UCSD-AML1 (cell line): Measurements from ENCODE around the gene DPH2.

ENCODE experiments used
- DNase-seq: peaks from one replicate; lab custom pipeline; 2025; ENCODE audit not compliant: unreplicated experiment; lab: John Stamatoyannopoulos, UW

The DPH2 gene

DNA sequence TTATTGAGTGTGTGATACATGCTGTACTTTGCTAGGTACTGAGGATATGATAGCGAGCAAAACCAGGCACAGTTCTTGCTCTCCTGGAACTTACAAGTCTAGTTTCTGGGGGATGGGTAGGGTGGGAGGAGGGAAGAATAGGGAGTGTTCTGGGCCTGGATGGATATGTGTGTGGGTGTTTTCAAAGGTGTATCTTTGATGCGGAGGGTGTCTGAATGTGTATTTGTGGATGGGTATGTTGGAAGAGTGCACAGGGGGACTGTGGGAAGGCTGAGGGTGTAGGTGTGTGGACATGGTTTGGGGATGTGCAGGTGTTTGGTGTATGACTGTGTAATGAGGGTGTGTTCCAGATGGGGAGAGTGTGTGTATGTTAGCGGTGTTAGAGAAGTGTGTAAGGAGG is 4.5 kb upstream of the DPH2 start:
- DNase-seq, result no peak

DNA sequence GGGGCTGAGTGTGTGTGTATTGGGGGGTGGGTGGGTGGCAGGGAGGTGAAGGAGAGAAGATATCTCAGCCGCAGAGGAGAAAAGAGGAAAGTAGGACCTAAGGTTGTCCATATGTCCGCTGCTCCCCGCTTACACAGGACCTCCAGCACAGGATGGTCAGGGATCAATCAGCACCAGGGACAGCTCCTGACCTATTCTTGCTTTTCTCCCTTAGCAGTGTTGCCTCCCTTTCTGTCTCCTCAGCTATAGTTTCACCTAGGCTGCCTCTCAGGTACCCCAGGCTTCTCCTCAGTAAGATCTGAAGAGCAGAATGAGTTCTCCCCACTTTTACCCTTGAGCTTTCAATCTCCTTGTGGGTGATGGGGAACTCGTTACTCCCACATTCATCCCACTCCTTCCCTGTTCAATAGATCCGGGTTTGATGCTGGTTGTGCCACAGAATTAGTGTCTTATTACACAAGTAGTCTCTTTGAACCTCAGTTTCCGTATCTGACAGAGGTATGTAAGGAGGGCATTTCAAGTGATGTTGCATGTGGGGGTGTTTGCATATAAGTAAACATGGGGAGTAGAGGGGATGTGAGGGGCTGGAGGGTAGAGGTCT is 1.4 kb upstream of the DPH2 start:
- DNase-seq, result peak; percentile 19

DNA sequence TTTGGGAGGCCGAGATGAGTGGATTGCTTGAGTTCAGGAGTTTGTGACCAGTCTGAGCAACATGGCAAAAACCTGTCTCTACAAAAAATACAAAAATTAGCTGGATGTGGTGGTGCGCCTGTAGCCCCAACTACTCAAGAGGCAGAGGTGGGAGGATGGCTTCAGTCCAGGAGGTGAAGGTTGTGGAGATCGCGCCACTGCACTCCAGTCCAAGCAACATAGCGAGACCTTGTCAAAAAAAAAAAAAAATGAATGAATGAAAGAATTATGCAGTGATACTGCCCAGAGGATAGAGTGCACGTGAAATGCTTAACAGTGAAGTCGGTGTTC is 429 bp upstream of the DPH2 start:
- no peak for DNase-seq

DNA sequence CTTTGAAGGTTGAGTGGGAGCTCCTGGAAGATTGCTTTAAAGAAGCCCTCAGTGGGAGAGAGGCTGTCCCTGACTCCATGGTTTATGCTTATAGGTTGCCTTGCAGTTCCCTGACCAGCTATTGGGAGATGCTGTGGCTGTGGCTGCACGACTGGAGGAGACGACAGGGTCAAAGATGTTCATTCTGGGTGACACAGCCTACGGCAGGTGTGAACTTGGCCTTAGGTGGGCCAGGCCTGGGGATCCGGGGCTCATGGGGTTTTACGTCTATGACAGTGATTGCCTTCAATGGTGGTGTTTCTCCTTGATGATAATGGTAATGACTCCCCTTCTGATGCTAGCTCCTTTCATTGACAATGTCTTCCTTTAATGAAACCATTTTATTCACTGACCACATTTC is 692 bp downstream of the DPH2 start:
- no peak for DNase-seq

DNA sequence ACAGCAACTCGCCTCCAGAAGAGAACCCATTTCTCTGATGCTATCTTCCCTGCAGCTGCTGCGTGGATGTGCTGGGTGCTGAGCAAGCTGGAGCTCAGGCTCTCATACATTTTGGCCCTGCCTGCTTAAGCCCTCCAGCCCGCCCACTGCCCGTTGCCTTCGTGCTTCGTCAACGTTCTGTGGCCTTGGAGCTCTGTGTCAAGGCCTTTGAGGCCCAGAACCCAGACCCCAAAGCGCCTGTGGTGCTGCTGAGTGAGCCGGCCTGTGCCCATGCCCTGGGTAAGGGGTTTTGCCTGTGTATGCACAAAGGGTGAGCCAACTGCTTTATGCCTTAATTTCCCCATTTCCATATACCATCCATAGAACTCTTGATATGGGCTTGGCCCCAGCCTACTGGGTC is 1.1 kb downstream of the DPH2 start:
- no peak for DNase-seq

DNA sequence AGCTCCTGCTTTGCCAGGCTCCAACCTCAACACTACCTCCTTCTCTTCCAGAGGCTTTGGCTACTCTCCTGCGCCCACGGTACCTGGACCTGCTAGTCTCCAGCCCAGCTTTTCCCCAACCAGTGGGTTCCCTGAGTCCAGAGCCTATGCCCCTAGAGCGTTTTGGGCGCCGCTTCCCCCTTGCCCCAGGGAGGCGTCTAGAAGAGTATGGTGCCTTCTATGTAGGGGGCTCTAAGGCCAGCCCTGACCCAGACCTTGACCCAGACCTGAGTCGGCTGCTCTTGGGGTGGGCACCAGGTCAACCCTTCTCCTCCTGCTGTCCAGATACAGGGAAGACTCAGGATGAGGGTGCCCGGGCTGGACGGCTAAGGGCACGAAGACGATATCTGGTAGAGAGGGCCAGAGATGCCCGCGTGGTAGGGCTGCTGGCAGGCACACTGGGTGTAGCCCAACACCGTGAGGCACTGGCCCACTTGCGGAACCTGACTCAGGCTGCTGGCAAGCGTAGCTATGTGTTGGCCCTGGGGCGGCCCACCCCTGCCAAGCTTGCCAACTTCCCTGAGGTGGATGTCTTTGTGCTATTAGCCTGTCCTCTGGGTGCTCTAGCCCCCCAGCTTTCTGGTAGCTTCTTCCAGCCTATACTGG is 1.6 kb downstream of the DPH2 start:
- no peak for DNase-seq

DNA sequence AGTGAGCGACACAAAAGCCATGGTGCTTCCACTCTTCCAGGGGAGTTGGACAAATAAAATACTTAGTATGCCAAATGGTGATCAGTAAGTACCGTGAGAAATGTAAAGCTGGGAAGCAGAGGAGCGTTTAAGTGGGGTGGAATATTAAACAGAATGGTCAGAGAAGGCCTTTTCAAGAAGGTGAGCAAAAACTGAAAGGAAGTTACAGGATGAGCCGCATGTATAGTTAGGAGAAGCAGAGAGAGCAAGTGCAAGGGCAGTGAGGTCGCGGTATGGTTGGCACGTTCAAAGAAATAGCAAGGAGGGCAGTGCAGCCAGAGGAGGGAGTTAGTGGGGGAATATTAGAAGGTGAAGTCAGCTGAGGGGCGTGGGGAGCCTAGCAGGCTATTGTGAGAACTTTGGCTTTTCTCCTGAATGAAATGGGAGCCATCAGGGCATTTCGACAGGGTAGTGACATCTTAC is 4.2 kb downstream of the DPH2 start:
- DNase-seq, result no peak

DNA sequence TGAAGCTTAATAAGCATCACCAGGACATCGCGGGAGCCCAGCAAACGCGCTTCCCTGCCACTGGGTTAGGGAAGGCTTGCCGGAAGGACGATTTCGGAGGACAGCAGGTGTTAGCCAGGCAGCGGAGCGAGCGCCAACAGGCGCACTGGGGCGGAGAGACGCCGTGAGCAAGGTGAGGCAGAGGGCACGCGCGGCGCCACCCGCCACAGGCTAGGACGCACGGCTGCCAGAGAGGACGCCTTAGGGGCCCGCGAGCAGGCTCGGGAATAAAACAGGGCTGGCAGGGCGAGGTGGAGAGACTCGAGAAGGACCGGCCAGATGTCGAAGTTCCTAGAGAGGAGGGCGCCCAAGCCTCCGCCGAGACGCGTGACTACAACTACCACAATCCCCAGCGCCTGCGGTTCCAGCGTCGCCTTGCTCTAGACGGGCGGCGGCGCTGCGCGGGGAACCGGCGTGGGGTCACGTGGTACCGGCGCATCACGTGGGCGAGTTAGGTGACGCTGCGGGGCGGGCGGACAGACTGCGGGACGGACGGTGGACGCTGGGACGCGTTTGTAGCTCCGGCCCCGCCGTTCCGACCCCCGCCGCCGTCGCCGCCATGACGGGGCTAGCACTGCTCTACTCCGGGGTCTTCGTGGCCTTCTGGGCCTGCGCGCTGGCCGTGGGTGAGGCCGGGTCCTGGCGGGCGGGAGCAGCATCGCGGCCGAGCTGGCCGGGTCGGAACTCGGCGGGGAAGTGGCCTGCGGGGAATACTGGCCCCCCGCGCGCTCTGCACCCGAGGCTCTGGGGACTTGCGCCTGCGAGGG is 4.8 kb downstream of the DPH2 start, which contains the start of gene ATP6V0B:
Gene ATP6V0B (plus strand): TSS at position 518 of the 806 bp plus-strand sequence. CDS start 81 bp downstream, at position 599.
- peak; percentile 94 for DNase-seq

DNA sequence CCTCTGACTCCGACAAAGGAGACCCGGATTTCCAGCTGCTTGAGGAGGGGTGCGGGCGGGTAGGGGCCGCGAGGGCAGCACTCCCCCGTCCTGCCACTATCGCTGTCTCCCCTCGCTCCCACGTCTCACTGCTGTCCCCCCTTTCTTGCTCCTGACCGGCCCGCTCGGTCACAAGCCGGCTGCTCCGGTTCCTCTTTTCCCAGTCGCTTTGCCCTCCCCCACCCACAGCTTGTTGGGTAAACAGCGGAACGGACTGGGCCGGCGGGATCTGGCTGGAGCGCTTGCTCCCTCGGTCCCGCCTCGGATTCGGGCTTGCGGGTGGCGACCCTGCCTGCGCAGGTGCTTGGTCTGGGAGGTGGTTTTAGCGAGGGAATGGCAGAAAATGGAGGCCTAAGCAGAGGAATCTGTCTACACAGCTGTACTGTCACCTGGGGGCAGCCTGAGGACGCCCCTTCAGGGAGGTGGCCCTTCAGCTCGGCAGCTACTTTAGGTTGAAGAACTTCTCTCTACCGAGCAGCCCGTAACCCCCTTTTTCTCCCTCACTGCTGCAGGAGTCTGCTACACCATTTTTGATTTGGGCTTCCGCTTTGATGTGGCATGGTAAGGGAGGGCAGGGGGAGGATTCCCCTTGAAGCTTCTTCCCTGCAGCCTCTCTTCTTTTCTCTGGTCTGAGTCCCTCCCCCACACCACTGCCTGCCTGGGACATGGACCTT is 5.6 kb downstream of the DPH2 start:
- DNase-seq, result peak; percentile 63

DNA sequence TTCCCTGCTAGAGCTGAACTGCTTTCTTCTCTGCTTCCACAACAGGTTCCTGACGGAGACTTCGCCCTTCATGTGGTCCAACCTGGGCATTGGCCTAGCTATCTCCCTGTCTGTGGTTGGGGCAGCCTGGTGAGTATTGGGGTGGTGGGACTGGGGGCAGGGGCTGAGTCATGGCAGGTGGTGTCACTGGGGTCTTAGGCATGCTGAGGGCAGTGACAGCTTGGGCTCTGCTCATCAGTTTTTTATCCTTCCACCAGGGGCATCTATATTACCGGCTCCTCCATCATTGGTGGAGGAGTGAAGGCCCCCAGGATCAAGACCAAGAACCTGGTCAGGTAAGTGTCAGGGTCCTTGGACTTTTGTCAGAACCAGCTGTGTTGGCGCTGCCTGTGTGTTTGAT is 6.2 kb downstream of the DPH2 start:
- no peak for DNase-seq

DNA sequence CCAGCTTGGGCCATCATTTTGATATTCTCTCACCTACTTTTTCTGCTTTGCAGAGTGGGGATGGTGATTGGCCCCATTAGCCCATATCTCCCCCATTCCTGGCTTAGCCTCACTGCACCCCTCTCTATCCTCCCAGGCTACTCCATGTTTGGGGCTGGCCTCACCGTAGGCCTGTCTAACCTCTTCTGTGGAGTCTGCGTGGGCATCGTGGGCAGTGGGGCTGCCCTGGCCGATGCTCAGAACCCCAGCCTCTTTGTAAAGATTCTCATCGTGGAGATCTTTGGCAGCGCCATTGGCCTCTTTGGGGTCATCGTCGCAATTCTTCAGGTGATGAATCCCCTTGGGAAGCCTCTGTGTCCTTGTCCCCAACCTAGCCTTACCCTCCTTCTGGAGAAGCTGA is 7.1 kb downstream of the DPH2 start:
- no peak for DNase-seq

DNA sequence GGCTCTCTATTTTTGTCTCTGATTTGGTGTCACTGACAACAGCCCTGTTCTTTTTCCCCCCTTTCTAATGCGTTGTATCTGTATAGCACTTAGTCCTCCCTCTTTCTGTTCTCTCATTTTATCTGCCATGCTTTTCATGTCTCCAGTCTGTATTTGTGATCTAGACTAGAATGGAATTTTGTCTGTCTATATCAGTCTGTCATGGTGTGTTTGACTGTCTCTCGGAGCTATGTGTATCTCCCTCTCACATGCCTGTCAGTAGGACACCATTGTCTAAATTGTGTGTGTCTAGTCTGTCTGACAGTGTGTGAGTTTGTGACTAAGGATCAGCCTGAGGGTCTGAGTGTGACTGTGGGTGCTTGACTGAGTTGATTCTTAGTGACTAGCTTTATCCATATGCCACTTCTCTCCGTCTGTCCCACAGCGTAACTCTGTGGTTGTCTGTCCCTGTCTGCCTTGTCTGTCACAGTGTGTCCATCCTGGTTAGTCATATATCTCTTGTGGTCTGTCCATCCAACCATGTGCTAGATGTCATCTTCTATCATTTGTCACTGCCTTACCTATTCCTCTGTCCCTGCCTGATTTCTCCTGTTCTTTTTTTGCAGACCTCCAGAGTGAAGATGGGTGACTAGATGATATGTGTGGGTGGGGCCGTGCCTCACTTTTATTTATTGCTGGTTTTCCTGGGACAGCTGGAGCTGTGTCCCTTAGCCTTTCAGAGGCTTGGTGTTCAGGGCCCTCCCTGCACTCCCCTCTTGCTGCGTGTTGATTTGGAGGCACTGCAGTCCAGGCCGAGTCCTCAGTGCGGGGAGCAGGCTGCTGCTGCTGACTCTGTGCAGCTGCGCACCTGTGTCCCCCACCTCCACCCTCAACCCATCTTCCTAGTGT is 7.8 kb downstream of the DPH2 start:
- no peak for DNase-seq

DNA sequence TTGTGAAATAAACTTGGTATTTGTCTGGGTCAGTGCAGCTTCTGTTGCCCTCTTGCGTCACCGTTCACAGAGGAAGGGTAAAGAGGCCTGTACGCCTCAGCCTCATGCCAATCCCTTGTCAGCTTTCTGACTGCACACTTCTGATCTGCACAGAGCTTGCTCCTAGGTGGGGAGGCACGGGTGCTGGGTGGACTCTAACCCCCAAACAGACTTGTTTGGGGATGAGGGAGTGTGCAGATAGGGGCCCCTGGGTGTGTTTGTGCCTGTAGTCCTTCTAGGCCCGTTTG is 8.4 kb downstream of the DPH2 start:
- DNase-seq, result no peak

DNA sequence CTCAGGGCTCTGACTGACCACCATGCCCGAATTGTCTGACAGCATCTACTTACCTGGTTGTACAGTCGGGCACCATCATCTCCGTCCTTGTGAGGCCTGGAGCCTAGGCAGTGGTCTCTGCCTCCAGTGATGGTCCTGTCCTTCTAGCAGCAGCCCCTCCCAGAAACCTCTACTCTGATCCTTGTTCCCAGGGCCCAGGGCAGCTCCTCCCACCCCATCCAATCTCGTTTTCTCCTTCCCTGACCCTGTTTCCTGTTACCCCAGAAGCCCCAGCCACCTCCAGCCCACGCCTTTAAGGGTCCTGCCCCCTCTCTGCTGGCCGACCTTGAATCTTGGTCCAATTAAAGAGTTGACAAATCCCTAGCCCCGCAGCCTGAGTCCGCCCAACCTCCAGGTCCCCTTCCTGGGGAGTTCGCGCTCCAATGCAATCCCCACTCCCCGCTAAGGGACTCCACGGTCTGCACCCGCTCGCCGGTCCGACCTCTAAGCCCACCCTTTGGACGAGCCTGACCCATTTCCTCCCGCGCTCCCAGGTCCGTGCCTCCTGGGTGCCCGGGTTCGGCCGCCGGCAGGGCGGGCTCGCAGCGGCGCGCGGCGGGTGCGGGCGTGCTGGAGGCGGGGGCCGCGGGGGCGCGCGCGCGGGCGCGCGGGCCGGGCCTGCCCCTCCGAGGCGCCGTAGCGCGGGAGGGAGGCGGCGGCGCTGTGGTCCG is 8.9 kb downstream of the DPH2 start, which contains the start of gene B4GALT2:
Gene B4GALT2 (plus strand): TSS at position 660 of the 710 bp plus-strand sequence. CDS start 1,951 bp downstream, outside the sequence.
- DNase-seq, result no peak

DNA sequence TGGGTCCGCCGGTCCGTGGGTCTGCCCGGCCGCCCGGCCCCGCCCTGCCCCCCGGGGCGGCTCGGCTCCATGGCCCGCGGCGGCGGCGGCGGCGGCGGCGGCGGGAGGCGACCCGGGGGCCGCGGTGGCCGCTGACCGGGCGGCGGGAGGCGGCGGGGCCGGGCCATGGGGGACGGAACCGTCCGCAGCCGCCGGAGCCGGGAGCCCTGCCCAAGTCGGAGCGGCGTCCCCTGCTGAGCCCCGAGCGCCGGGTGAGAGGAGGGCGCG is 9.4 kb downstream of the DPH2 start:
- DNase-seq, result no peak

DNA sequence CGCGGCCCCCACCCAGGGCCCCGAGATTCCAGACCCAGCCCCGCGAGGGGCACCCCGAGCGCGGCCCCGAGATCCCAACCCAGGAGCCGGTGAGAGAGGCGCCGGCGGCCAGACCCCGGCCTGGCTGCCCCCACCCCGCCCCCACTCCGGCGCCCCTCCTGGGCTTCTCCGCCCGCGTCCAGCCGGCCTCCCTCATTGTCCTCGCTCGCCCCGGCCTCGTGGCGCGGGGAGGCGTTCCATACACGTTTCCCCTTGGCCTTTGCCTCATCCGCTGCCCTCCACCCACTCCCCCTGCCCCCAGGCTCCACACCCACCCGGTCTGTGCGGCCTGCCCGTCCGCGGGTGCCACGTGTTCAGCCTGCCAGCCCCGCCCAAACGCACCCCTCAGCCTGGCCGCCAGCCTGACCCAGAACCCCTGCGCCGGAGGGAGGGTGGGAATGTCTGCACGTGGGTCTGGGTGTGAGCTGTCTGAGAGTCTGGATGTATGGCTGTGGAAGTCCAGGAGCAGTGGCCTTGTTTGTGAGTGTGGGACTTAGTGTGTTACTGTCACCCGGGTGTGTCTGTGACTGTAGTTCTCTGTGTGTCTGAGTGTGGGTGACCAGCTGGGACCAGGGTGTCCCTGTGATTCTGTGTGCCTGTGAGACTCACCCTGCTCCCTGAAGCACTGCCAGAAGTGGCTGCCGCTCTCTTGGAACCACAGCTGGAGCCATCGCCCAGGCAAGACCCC is 9.9 kb downstream of the DPH2 start:
- DNase-seq, result no peak

DNA sequence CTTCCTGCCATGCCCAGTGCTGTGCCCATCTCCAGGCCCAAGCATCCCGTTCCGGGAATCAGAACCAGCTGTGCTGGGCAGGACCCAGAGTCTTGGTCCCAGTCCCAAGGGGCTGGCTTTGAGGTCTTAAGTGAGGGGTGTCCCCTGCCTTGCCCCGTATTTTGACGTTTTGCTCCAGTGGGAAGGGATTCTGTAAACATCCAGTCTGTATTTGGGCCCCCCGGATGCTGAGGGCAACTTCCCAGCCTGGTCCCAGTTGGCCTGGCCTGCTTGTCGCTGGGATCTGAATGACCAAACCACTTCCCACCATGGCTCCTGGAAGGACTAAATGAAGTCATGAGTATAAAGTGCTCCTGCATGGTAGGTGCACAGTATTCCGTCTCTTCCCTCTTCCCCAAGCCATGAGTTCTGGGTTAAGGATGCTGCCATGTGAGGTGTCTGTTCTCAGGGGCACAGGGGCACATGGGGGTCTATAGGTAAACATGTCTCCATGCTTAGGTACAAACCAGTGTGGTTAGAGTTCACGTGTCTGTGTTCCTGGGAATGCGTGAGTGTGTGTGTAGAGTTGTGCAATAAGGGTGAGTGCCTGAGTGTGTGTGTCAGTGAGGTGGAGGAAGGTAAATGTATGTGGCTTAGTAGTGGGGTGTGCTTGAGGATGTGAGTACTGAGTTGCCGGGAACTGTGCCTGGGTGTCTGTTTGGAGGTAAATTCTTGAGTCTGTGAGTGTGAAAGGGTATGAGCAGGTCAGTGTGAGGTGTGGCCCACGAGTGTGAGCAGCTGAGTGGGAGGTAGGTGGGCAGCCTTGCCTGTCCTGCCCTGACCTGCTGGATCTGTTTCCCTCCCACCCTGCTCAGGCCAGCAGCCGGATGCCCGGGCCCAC is 10.7 kb downstream of the DPH2 start:
- DNase-seq, result no peak

DNA sequence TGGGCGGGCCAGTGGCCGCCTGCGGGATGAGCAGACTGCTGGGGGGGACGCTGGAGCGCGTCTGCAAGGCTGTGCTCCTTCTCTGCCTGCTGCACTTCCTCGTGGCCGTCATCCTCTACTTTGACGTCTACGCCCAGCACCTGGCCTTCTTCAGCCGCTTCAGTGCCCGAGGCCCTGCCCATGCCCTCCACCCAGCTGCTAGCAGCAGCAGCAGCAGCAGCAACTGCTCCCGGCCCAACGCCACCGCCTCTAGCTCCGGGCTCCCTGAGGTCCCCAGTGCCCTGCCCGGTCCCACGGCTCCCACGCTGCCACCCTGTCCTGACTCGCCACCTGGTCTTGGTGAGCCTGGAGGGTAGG is 11.3 kb downstream of the DPH2 start:
- no peak for DNase-seq

DNA sequence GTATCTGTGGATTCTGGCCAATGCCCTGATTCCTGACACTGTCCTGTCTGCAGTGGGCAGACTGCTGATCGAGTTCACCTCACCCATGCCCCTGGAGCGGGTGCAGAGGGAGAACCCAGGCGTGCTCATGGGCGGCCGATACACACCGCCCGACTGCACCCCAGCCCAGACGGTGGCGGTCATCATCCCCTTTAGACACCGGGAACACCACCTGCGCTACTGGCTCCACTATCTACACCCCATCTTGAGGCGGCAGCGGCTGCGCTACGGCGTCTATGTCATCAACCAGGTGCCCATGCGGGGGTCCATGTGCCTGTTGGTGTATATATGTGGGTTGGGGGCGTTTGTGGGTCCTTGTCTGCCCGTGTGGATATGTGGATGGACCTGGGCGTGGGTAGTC is 11.8 kb downstream of the DPH2 start:
- no peak for DNase-seq
